Measurements from ENCODE around the gene ZNF786.
"Not testable (repeated sequence)": the region's sequence is repeated elsewhere in the genome, so short reads cannot be mapped to it uniquely, and the experiment has no call there.

ZNF786 gene, protein sequence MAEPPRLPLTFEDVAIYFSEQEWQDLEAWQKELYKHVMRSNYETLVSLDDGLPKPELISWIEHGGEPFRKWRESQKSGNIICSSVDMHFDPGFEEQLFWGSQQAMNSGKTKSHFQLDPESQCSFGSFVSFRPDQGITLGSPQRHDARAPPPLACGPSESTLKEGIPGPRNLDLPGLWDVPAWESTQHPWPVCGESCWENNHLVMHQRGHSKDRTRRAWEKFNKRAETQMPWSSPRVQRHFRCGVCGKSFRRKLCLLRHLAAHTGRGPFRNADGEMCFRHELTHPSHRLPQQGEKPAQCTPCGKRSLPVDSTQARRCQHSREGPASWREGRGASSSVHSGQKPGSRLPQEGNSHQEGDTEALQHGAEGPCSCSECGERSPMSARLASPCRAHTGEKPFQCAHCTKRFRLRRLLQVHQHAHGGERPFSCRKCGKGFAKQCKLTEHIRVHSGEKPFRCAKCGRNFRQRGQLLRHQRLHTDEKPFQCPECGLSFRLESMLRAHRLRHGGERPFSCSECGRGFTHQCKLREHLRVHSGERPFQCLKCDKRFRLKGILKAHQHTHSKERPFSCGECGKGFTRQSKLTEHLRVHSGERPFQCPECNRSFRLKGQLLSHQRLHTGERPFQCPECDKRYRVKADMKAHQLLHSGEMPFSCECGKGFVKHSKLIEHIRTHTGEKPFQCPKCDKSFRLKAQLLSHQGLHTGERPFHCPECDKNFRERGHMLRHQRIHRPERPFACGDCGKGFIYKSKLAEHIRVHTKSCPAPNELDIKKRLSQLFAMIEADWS

DNA sequence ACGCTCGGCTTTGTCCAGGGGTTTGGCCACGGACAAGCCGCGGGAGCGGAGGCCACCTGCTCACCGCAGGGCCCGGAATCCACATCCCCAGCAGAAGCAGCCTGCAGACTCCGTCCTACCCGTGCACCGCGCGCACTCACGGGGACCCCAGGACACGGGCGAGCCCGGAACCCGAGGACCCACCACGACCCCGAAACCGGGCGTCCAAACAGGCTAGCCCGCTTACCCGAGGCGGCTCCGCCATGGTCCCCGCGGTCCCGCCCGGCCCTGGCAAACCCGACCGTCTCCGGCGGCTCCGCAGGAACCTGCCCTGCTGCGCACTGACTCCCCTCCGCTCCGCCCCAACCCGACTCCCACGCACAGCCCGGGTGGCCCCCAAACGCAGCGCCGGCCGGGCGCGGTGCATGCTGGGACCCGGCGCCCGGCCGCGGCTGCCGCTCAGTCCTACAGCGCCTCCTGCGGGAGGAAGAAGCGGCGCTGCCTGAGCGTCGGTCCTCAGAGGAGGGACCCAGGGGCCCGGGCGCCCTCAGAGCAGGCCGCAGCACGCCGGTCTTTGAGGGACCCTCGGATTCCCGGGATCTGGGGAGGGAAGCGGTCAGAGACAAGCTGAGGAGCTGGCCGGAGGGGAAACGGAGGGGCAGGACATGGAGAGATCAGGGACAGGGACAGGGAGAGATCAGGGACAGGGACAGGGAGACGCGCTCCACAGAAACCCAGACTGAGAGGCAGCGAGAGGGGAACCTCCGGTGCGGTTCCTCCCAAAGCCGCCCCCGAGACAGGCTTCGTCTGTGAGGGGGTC is at the start of gene ZNF786:
Gene ZNF786, minus strand, starts transcription at position 322 of the 799 bp plus-strand sequence. Its CDS starts 78 bp downstream, at position 244.
- DNase-seq (ENCODE audit: low read depth in 4 of 4, low spot score in 1 of 4), result peak; percentile 90 to 93 (median 92)

DNA sequence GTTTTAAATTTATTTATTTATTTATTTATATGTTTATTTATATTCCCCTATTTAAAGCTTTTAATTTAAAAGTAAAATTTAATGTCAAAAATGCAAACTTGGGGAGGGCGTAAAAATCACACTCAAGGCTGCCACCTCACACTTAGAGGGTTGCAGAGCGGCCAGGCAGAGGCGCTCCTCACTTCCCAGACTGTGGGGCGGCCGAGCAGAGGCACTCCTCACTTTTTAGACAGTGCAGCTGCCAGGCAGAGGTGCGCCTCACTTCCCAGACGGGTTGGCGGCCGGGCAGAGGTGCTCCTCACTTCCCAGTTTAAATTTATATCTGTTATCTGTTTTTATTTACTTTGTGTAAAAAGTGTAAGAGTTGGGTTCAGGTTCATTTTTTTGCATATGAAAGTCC is 45.6 kb upstream of the ZNF786 start:
- no peak for DNase-seq (ENCODE audit: low read depth in 4 of 4, low spot score in 1 of 4)

DNA sequence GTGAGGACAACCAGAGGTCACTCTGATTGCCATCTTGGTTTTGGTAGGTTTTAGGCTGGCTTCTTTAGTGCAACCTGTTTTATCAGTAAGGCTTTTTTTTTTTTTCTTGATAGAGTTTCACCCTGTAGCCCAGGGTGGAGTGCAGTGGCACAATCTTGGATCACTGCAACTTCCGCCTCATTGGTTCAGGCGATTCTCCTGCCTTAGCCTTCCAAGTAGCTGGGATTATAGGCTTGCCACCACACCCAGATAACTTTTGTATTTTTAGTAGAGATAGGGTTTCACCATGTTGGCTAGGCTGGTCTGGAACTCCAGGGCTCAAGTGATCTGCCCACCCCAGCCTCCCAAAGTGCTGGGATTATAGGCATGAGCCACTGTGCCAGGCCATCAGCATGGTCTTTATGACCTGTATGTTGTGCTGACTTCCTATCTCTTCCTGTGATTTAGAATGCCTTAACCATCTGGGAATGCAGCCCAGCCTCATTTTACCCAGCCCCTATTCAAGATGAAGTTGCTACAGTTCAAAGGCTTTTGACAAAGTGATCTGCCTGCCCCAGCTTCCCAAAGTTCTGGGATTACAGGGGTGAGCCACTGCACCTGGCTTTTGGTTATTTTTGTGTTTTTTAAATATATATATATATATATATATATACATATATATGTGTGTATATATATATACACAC is 42.7 kb upstream of the ZNF786 start:
- DNase-seq (ENCODE audit: low read depth in 4 of 4, low spot score in 1 of 4), result no peak

DNA sequence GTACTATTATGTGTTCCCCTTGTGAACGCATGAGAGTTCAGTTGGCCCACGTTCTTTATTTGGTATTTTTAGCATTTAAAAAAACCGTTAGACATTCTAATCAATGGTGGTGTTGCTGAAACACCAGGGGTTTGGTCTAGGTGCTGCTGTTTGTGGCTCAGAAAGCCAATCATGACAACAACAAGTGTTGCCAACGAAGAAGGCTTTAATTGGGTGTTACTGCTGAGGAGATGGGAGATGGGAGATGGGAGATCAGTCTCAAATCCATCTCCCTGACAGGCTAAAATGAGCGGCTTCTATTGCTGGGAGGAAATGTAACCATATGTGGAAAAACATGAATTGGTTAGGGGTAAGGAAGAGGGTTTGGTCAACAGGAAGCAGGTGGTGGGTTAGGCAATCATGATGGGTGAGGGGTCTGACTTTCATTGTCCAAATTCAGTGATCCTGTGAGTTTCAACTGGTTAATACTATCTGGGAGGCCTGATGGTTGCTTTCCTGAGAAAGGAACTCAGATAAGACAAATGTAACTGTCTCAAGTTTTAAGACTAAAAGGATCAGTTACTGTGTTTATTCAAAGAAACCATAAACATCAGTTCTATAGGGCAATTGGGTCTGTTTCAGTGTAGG is 40.2 kb upstream of the ZNF786 start:
- DNase-seq (ENCODE audit: low read depth in 4 of 4, low spot score in 1 of 4), result no peak

DNA sequence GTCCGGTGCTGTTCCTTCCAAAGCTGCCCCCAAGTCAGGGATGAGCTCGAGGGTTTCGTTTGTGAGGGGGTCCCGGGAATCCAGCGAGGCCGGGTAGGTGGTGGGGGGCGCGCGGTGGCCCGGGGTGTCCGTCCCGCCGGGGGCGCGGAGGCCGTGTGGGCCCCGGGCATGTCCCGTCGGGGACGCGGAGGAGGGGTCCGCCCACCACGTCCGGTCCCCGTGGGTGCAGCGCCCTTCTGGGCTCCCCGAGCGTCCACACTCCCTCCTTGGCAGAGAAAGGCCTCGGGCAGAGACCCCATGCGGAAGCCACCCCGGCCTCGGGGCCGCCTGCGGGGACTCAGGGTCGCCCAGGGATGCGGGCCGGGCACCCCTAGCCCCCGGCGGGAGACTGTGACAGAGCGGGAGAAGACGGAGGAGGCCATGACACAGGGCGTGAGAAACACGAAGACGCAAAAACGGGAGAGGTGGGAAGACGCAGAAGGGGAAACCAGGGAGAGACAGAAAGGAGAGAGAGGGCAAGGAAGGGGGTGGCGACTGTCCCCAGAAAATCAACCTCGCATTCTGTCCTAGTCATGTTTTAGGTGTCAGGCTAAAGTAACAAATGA is 36.2 kb upstream of the ZNF786 start:
- peak; percentile 20 to 70 (median 46) for DNase-seq (ENCODE audit: low read depth in 4 of 4, low spot score in 1 of 4)

DNA sequence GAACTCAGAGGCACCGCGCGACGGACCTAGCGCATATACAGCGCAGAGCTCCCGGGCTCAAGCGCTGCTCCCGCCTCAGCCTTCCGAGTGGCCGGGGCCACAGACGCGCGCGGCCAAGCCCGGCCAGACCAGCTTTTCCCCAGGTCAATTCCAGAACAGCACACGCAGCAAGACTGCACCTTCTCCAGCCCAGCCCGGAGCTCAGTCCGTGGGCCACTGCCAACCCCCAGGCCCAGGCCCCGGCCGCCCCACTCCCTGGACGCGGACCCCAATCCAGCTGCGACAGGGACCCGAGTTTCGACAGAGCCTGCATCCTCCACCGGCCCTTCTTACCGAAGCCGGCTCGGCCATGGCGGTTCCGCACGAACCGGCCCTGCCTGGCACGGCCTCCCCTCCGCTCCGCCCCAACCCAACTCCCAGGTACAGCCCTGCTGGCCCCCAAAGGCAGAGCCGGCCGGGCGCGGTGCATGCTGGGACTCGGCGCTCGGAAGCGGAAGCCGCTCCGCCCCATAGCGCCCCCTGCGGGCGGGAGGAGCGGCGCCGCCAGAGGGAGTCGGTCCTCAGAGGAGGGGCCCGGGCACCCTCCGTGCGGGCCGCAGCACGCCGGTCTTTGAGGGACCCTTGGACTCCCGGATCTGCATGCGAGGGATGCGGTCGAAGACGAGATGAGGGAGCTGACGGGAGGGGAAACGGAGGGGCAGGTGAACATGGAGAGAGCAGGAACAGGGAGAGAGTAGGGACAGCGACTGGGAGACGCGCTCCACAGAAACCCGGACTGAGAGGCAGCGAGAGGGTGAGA is 35.5 kb upstream of the ZNF786 start, which contains the start of gene ZNF425:
Gene ZNF425, minus strand, starts transcription at position 462 of the 799 bp plus-strand sequence. Its CDS starts 111 bp downstream, at position 351.
- DNase-seq (ENCODE audit: low read depth in 4 of 4, low spot score in 1 of 4), result peak; percentile 88 to 92 (median 90)

DNA sequence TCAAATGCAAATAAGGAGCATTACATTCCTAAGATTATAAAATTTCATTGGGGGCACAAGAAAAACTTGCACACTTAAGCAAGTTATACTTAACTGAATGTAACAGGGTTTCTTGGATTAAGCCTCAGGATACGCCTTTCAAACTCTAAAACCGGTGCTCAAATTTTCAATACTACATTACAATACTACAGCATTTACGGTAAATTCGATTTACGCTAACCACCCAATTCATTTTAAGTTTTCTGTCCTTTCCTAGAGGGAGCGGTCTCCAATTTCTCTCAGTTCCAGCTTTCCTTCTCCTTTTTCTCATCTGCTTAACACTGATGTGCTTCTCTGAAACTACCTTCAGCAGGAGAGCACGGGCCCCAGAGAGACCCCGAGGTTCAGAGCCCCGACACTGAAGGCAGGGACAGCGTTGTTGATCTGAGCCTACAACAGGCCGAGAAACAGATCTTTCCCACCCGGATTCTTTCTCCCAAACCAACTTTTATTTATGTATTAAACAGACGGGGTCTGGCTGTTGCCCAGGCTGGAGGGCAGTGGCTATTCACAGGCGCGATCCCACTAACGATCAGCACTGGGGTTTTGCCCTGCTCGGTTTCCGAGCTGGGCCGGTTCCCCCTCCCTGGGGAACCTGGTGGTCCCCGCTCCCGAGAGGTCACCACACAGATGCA is 34.8 kb upstream of the ZNF786 start:
- DNase-seq (ENCODE audit: low read depth in 4 of 4, low spot score in 1 of 4), result no peak

DNA sequence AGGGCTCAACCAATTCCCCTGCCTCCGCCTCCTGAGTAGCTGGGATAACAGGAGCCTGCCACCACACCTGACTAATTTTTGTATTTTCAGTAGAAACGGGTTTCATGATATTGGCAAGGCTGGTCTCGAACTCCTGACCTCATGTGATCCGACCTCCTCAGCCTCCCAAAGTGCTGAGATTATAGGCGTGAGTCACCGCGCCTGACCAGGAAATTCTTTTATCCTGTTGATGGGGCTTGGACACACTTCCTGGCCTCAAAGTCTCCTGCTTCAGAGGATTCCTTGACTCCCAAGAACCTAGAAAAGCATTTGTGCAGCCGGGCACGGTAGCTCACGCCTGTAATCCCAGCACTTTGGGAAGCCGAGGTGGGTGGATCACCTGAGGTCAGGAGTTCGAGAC is 19.5 kb upstream of the ZNF786 start:
- no peak for DNase-seq (ENCODE audit: low read depth in 4 of 4, low spot score in 1 of 4)

DNA sequence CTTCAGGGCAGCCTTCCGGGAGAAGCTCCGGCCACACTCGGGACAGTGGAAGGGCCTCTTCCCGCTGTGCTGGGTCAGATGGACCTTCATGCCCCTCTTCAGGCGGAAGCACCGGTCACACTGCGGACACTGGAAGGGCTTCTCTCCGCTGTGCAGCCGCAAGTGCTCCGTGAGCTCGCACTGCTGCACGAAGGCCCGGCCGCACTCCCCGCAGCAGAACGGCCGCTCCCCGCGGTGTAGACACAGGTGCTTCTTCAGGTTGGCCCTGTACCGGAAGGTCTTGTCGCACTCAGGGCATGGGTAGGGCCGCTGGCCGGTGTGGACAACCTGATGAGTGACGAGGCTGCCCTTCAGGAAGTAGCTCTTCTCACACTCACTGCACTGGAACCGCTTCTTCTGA is 14.2 kb upstream of the ZNF786 start:
- no peak for DNase-seq (ENCODE audit: low read depth in 4 of 4, low spot score in 1 of 4)

DNA sequence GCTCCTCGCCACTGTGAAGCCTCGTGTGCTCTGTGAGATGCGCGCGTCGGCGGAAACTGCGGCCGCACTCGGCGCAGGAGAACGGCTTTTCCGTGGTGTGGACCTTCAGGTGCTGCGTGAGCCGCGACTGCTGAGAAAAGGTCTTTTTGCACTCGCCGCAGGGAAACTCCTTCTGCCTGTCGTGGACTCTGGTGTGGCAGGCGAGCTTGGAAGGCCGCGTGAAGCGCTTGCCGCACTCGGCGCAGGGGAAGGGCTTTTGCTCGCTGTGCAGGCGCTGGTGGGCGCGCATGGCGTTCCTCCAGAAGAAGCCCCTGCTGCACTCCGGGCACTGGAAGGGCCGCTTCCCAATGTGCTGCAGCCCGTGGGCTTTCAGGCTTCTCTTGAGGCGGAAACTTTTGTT is 13.7 kb upstream of the ZNF786 start:
- no peak for DNase-seq (ENCODE audit: low read depth in 4 of 4, low spot score in 1 of 4)

DNA sequence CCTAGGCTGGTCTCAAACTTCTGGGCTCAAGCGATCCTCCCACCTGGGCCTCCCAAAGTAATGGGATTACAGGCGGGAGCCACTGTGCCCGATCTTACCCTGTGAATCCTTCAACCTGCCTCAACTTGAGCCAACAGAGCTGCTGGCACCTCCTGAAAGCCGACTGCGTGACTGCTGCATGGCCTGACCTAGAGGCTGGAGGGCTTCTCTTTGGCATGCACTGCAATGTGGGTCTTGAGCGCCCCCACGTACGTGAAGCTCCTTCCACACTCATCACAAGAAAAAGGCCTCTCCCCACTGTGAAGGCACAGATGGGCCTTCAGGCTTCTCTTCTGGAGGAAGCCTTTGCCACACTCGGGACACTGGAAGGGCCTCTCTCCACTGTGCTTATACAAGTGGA is 12.9 kb upstream of the ZNF786 start:
- DNase-seq (ENCODE audit: low read depth in 4 of 4, low spot score in 1 of 4), result no peak

DNA sequence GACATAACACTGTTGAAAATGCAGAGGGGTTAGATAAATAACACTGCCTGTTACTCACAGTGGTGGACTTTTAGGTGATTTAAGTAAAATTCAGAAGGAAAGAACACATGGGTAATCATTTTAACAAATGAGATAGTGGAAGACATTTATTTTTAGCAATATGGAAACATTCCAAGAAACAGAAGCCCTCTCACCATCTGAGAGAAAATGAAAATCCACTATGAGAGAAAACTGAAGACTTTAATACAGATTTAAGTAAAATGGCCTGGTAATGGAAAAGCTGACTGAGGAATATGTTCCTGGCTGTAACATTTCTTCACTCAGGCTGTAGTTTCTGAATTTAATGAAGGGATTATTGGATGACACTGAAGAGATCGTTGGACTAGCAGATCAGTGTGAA is 12.1 kb upstream of the ZNF786 start:
- DNase-seq (ENCODE audit: low read depth in 4 of 4, low spot score in 1 of 4), result no peak

DNA sequence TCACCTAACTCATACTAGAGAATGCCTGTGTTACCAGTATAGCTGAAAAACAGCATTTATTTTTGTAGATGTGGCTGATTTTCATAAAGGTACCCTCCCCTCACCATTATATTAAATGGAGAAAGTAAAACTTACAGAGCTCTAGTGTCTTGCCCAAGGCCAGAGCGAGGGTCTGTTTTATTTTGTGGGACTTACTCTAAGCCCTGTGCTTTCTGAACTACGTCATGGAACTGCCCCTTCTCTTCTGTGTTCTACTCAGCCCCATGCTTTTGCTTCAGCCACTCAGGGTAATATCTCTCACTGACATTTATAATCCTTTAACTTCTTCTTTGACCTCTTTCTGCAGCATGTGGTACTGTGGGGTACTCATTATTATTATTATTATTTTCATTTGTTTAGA is 10.3 kb upstream of the ZNF786 start:
- no peak for DNase-seq (ENCODE audit: low read depth in 4 of 4, low spot score in 1 of 4)

DNA sequence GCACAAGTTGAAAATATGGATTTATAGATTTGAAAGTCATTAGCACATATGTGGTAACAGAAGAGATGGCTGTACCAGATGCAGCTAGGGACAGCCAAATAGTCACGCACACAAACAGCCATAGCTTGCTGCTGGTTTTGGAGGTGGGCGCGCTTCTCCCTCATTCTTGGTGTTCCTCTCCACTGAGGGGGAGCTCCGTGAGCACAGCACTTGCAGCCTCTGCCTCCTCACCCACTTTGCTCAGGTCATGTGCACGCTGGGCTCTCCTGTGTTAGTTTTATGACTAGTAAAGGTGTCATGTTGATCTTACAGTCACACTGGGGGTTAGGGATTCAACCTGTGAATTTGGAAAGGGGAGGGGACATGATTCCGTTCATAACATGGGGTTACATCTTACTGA is 8.5 kb upstream of the ZNF786 start:
- DNase-seq (ENCODE audit: low read depth in 4 of 4, low spot score in 1 of 4), result no peak

DNA sequence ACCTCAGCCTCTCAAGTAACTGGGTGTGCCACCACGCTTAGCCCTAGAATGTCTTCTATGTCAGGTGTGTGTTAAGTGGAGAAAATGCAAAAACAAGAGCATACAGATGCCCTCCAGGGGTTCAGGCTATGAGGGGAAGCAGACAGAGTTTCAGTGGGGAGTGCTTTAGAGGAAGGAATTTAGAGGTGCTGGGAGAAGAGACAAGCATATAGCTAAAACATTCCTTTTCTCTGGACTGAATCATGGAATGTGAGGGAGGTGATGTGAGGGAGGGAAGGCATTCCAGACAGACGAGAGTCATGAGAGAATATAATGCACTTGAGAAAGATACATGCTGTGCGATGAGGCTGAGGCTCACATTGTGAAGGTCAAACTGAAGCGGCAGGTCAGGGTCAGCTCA is 6.6 kb upstream of the ZNF786 start:
- DNase-seq (ENCODE audit: low read depth in 4 of 4, low spot score in 1 of 4), result no peak

DNA sequence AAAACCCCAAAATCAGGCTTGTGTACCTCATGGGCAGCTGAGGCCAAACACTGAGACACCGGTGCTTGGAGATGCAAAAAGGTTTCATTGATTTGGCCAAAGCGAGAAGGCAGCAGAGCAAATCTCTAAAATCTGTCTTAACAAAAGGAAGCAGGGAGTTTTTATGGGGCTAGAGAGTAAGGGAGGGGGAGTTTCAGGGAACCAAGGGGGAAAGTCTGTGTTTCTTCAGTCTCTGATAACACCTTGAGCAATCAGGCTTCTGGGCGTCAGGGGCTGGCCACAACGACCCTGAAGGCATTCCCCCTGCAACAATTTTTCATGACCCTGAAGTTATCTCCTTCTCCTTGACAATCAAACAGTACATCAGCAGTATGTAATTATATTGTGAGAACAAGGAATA is 2.7 kb upstream of the ZNF786 start:
- DNase-seq (ENCODE audit: low read depth in 4 of 4, low spot score in 1 of 4), result no peak

DNA sequence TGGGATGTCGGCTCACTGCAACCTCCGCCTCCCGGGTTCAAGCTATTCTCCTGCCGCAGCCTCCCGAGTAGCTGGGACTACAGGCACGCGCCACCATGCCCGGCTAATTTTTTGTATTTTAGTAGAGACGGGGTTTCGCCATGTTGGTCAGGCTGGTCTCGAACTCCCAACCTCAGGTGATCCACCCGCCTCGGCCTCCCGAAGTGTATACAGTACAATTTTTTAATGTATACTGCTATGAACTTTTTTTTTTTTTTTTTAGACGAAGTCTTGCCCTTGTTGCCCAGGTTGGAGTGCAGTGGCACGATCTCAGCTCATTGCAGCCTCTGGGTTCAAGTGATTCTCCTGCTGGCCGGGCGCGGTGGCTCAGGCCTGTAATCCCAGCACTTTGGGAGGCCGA is 1.7 kb upstream of the ZNF786 start:
- DNase-seq (ENCODE audit: low read depth in 4 of 4, low spot score in 1 of 4), result not testable (repeated sequence)

DNA sequence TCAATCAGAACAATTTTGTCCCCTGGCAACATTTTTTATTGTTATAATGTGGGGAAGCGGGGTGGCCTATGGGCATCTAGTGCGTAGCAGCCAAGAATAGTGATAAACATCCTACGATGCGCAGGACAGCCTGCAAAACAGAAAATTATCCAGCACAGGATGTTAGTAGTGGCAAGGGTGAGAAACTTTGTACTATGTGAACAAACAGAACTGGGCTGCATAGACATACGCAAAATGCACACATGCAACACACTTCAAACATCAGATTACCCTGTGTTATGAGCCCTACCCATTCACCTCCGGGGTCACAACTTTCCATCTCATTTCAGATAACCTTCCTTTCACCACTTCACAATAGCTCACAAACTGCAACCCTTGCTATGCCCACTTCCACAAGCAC is 3.1 kb downstream of the ZNF786 start:
- DNase-seq (ENCODE audit: low read depth in 4 of 4, low spot score in 1 of 4), result no peak

DNA sequence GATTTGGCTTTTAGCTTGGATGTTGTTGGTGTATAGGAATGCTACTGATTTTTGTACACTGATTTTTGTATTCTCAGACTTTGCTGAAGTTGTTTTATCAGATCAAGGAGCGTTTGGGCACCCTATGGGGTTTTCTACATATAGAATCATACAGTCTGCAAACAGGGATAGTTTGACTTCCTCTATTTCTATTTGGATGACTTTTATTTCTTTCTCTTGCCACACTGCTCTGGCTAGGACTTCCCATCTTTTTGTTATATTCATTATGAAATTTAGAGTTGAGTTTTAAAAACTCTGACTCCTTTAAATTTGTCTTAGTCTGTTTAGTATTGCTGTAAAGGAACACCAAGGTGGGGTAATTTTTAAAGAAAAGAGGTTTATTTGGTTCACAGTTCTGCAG is 4.7 kb downstream of the ZNF786 start:
- DNase-seq (ENCODE audit: low read depth in 4 of 4, low spot score in 1 of 4), result no peak
